H1 (cell line): ENCODE measurements around the gene TTC8. TPM values are rescaled to one million over a fixed set of nuclear protein-coding genes. Genes with fewer than 3 reads are reported as not detected.

ENCODE experiments used
- POU5F1 ChIP-seq: IDR thresholded peaks from 2 replicates; pipeline ENCODE4 v1.6.1; 2011; ENCODE audit warnings: low read depth, mild to moderate bottlenecking, low read length, moderate library complexity
- RAD21 ChIP-seq, 2 experiments: IDR thresholded peaks in 1 of 2; conservative IDR thresholded peaks in 1 of 2; 2 replicates each; pipeline ENCODE4 v1.6.1; 2011; ENCODE audit warnings: low read depth in 2 of 2, low read length in 2 of 2, improper control_type of control experiment in 1 of 2, inconsistent platforms in 1 of 2, mild to moderate bottlenecking in 1 of 2, moderate library complexity in 1 of 2
- SP2 ChIP-seq: IDR thresholded peaks from 2 replicates; pipeline ENCODE4 v1.6.1; 2012; ENCODE audit warnings: mild to moderate bottlenecking, low read length, inconsistent platforms
- SUZ12 ChIP-seq: fragments of 200-600 bp; sonication (generic); IDR thresholded peaks from 2 replicates; pipeline ENCODE4 v1.6.1; 2012; ENCODE audit warnings: mild to moderate bottlenecking, inconsistent platforms, low read length, moderate library complexity, mixed read lengths
- polyA plus RNA-seq, 7 experiments: library from polyadenylated mRNA; depleted of rRNA in 3 of 7; stranded (reverse) in 5 of 7; unstranded in 2 of 7; fragments of >200 nt in 5 of 7; fragments of 200-250 nt in 2 of 7; gene quantifications; 1 replicate in 5 of 7; 2 replicates in 1 of 7; 4 replicates in 1 of 7; pipeline versions ENCODE4 v1.2.1 to v1.2.3, GENCODE V29; 2011 to 2013; ENCODE audit warnings: missing spikeins in 2 of 7, mixed read lengths in 2 of 7
- total RNA-seq: library from RNA; stranded (reverse); fragmentation: NEBNext Ultra II Directional; extraction: Animal tissue kit (Norgen Biotek cat#: 25700); gene quantifications from 2 replicates; pipeline ENCODE4 v1.2.1, GENCODE V29; 2021
- TF ChIP-seq, protein P1 (sequence below): fragments of 300-600 bp; sonication (generic); IDR thresholded peaks from 2 replicates; pipeline ENCODE4 v1.7.1; 2012; ENCODE audit warnings: low read length, moderate library complexity, mild to moderate bottlenecking, inconsistent platforms; ENCODE audit not compliant: insufficient replicate concordance
- TF ChIP-seq, protein P2 (sequence below): IDR thresholded peaks from 2 replicates; pipeline ENCODE4 v1.6.1; 2012; ENCODE audit warnings: inconsistent platforms

Gene TTC8
- total and polyA plus RNA-seq, 2 of the 8 experiments (the other 6 are each of a cell fraction or from before 2014, with no cell fraction given): 13.1 to 13.5 TPM

GRCh38 chr14:88831284-88831683 is 6.8 kb downstream of the TTC8 start (continued):
- TF ChIP-seq RAD21 (IDR thresholded peaks at IDR 0.05 in 1 of 2, conservative IDR thresholded peaks at IDR 0.05 in 1 of 2; ENCODE audit: low read depth in 2 of 2, low read length in 2 of 2): no peak
- TF ChIP-seq, protein P1, sequence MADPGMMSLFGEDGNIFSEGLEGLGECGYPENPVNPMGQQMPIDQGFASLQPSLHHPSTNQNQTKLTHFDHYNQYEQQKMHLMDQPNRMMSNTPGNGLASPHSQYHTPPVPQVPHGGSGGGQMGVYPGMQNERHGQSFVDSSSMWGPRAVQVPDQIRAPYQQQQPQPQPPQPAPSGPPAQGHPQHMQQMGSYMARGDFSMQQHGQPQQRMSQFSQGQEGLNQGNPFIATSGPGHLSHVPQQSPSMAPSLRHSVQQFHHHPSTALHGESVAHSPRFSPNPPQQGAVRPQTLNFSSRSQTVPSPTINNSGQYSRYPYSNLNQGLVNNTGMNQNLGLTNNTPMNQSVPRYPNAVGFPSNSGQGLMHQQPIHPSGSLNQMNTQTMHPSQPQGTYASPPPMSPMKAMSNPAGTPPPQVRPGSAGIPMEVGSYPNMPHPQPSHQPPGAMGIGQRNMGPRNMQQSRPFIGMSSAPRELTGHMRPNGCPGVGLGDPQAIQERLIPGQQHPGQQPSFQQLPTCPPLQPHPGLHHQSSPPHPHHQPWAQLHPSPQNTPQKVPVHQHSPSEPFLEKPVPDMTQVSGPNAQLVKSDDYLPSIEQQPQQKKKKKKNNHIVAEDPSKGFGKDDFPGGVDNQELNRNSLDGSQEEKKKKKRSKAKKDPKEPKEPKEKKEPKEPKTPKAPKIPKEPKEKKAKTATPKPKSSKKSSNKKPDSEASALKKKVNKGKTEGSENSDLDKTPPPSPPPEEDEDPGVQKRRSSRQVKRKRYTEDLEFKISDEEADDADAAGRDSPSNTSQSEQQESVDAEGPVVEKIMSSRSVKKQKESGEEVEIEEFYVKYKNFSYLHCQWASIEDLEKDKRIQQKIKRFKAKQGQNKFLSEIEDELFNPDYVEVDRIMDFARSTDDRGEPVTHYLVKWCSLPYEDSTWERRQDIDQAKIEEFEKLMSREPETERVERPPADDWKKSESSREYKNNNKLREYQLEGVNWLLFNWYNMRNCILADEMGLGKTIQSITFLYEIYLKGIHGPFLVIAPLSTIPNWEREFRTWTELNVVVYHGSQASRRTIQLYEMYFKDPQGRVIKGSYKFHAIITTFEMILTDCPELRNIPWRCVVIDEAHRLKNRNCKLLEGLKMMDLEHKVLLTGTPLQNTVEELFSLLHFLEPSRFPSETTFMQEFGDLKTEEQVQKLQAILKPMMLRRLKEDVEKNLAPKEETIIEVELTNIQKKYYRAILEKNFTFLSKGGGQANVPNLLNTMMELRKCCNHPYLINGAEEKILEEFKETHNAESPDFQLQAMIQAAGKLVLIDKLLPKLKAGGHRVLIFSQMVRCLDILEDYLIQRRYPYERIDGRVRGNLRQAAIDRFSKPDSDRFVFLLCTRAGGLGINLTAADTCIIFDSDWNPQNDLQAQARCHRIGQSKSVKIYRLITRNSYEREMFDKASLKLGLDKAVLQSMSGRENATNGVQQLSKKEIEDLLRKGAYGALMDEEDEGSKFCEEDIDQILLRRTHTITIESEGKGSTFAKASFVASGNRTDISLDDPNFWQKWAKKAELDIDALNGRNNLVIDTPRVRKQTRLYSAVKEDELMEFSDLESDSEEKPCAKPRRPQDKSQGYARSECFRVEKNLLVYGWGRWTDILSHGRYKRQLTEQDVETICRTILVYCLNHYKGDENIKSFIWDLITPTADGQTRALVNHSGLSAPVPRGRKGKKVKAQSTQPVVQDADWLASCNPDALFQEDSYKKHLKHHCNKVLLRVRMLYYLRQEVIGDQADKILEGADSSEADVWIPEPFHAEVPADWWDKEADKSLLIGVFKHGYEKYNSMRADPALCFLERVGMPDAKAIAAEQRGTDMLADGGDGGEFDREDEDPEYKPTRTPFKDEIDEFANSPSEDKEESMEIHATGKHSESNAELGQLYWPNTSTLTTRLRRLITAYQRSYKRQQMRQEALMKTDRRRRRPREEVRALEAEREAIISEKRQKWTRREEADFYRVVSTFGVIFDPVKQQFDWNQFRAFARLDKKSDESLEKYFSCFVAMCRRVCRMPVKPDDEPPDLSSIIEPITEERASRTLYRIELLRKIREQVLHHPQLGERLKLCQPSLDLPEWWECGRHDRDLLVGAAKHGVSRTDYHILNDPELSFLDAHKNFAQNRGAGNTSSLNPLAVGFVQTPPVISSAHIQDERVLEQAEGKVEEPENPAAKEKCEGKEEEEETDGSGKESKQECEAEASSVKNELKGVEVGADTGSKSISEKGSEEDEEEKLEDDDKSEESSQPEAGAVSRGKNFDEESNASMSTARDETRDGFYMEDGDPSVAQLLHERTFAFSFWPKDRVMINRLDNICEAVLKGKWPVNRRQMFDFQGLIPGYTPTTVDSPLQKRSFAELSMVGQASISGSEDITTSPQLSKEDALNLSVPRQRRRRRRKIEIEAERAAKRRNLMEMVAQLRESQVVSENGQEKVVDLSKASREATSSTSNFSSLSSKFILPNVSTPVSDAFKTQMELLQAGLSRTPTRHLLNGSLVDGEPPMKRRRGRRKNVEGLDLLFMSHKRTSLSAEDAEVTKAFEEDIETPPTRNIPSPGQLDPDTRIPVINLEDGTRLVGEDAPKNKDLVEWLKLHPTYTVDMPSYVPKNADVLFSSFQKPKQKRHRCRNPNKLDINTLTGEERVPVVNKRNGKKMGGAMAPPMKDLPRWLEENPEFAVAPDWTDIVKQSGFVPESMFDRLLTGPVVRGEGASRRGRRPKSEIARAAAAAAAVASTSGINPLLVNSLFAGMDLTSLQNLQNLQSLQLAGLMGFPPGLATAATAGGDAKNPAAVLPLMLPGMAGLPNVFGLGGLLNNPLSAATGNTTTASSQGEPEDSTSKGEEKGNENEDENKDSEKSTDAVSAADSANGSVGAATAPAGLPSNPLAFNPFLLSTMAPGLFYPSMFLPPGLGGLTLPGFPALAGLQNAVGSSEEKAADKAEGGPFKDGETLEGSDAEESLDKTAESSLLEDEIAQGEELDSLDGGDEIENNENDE: no peak
- TF ChIP-seq SUZ12: no peak
- TF ChIP-seq POU5F1: no peak
- TF ChIP-seq, protein P2, sequence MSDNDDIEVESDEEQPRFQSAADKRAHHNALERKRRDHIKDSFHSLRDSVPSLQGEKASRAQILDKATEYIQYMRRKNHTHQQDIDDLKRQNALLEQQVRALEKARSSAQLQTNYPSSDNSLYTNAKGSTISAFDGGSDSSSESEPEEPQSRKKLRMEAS: no peak
- no peak for TF ChIP-seq SP2
